Epithelial cell of esophagus (primary cell): Measurements from ENCODE around the gene SNAPC4.
A peak's percentile ranks its signal among the peaks of the same experiment; 100 is the strongest.

Experiments used
- DNase-seq: peaks from one replicate; pipeline ENCODE4 v3.0.0; 2010; ENCODE audit warnings: low read depth
- H3K4me3 ChIP-seq: 2 replicates; pipeline ENCODE4 v1.5.1; 2011; ENCODE audit warnings: mild to moderate bottlenecking, low read length, control low read depth
- TF ChIP-seq, protein P1 (sequence below): IDR thresholded peaks from 2 replicates; pipeline ENCODE4 v1.5.1; 2011; ENCODE audit warnings: low read depth, mild to moderate bottlenecking, low read length, control low read depth, inconsistent platforms; ENCODE audit not compliant: insufficient read depth; ENCODE audit errors: missing control alignments

Gene SNAPC4

DNA sequence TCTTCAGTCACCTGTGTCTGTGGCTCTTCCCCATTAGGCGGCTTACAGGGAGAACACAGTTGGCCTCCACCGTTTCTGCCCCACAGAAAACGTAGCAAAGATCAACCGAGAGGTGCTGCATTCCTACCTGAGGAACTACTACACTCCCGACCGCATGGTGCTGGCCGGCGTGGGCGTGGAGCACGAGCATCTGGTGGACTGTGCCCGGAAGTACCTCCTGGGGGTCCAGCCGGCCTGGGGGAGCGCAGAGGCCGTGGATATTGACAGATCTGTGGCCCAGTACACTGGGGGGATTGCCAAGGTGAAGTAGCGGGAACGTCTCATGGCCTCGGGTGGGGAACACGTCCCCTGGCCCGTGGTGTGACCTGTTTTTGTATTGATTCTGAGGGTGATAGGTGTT, 16.9 kb upstream of the SNAPC4 start:
- no peak overlapping the region for H3K4me3 ChIP-seq
- TF ChIP-seq, protein P1, sequence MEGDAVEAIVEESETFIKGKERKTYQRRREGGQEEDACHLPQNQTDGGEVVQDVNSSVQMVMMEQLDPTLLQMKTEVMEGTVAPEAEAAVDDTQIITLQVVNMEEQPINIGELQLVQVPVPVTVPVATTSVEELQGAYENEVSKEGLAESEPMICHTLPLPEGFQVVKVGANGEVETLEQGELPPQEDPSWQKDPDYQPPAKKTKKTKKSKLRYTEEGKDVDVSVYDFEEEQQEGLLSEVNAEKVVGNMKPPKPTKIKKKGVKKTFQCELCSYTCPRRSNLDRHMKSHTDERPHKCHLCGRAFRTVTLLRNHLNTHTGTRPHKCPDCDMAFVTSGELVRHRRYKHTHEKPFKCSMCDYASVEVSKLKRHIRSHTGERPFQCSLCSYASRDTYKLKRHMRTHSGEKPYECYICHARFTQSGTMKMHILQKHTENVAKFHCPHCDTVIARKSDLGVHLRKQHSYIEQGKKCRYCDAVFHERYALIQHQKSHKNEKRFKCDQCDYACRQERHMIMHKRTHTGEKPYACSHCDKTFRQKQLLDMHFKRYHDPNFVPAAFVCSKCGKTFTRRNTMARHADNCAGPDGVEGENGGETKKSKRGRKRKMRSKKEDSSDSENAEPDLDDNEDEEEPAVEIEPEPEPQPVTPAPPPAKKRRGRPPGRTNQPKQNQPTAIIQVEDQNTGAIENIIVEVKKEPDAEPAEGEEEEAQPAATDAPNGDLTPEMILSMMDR = no peak
- no peak for DNase-seq

DNA sequence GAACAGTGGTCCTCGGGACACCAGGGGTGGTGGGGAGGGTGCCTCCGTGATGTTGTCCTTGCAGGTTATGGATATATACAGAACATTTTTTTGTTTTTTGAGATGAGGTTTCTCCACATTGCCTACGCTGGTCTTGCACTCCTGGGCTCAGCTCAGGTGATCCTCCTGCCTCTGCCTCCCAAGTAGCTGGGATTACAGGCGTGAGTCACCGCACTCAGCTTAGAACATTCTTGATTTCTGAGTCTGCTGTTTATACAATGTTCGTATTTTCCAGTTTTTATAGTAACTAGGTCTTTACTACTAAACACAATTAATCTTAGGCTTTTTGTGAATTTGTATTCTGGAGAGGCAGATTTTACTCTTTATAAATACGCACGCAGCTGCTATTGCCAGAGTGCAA, 16.5 kb upstream of the SNAPC4 start:
- TF ChIP-seq, protein P1 = no peak
- DNase-seq = peak; percentile 17
- H3K4me3 ChIP-seq = no peak overlapping the region

DNA sequence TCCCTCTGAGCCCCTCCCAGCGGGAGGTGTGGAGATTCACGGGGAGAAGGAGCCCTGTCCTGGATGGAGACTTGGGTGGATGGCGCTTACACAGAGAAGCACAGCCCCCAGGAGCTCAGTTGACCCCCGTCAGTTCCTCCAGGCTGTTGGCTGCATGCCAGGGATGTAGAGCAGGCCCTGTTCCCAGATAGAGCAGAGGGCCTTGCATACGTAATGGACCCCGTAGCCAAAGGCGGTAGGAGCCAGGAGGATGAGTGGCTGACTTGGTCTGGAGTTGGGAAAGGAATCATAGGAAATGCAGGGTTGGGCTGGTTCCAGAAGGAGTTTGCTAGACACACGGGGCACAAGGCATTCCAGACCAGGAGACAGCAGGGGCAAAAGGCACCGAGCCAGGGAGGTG, 13.0 kb upstream of the SNAPC4 start:
- DNase-seq = no peak
- H3K4me3 ChIP-seq = no peak overlapping the region
- TF ChIP-seq, protein P1 = no peak

DNA sequence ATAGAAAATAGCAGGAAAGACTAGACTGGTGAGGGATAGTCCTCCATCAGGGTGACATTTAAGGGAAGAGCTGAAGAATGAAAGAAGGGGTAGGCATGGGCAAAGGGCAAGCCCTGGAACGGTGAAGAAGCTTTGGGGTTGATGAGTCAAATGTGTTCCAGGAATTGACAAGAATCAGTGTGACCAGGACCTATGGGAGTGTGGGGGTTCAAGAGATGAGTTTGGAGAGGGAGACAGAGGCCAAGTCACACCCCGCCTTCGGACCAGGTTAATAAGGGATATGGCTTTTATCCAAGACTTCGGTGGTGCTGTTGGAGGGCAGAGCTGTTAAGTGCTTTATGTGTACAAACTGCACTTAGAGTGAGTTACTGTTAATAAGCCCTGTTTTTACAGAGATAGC, 11.4 kb upstream of the SNAPC4 start:
- peak overlapping the region; percentile 96 for H3K4me3 ChIP-seq
- no peak for DNase-seq
- TF ChIP-seq, protein P1 = no peak

DNA sequence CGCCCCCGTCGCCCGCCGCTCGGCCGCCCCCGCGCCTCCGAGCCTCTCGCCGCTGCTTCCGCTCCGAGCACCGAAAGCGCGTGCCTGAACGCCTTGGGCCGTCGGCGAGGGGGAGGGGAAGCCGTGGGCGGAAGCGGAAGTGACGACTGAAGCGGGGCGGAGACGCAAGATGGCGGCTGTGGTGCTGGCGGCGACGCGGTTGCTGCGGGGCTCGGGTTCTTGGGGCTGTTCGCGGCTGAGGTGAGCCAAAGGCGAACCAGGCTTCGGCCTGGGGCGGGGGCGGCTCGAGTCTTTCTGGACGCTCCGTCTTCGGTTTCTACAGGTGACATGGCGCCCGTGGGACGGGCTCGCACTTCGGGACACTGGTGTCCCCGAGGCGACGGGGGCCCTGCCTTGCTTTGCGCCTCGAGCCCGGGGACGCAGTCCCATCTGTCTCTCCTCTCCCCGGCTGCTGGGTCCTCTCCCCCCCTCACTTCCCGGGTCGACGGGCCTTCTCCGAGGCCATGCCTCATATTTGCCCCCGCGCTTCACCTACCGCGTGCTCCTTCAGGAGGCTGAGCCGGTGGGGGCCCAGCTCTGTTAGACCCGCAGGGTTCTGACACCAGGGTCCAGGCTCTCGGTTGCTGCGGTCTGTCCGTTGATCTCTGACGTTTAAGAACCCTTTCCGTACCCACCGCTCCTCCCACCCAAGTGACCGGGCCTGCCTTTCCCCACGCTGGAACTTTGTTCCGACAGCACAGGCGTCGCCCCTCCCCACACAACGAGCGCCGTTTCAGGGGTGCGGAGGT, 10.7 kb upstream of the SNAPC4 start, which contains the start of the genes ENTR1 and PMPCA:
TSS of gene ENTR1 (minus strand) at position 115 of the 788 bp plus-strand sequence. CDS start 217 bp downstream, outside the sequence.
TSS of gene PMPCA (plus strand) at position 159 of the 788 bp plus-strand sequence. CDS start at position 170, 11 bp downstream.
- peak within 1 kb of the TSS; percentile 96 for H3K4me3 ChIP-seq
- DNase-seq = peak; percentile 93
- TF ChIP-seq, protein P1 = no peak

DNA sequence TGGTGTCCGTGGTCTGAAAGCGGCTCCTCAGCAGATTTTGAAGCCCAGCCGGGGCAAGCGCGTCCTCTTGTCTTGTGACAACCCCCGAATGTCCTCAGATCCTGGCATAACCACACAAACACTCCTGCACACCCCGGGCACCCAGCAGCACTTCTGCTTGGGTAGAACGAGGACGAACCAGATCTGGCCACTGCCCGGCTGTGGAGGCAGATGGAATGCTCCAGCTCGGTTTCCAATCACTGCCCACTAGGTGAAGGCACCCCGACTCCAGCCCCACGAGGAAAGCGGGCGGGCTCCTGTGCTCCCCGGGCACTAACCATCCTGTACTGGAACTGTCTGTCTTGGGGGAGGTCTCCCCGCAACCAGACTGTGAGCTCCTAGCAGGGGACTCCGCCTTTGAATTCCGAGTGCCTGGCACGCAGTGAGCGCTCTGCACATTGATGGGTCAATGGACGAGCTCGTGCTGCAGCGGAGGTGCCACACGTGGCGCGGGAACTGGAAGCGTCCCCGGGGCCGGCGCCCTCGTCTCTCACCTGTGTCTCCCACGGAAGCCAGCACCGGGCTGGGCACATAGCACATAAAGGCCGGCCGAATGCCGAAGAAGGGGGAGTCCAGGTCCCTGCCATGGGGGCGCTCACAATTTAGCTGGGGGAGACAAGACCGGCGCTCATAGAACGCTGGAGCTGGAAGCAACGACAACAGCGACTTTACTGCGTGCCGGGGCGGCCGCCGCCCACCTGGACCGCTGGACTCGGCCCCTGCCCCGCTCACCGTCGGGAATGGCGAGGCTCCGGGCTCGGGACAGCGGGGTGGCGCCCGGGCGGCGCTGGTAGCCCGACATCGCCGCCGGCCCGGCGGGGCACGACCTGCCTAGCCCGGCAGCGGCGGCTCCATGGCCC, 9.8 kb upstream of the SNAPC4 start:
- TF ChIP-seq, protein P1 = no peak
- peak overlapping the region; percentile 77 for H3K4me3 ChIP-seq
- peak; percentile 47 for DNase-seq
